Retina (tissue), 1 donor: Measurements from ENCODE around the gene RASA1.

ENCODE experiments used
- DNase-seq: peaks from one replicate; pipeline ENCODE4 v3.0.0-alpha.2; 2016

RASA1 gene

DNA sequence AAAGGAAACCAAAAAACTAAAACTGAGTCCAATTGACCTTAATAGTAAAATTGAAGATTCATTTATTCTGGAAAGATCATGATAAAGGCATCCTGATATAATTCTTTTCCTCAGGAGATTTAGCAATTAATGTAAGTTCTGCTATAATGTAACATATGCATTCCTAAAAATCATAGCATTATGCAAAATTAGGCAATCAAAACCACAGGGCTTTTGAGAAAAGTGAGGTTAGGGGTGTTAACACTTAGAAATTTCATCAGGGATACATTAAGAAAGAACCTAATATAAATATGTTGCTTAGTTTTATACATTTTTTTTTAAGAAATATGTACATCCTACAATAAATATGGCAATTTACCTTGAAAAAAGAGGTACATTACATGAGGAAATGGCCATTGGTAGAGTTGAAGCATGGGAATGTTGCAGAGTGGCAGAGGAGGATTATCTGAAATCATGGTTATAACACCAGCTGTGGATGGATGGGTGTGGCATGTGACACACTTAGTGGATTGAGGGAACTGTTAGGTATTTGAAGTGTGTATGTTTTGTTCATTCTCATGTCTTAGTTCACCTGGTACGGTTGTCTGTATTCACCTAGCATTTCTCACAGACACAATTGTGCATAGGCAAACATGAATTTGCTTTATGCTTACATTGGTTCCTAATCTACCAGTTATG is 94.0 kb downstream of the RASA1 start:
- DNase-seq, result no peak

DNA sequence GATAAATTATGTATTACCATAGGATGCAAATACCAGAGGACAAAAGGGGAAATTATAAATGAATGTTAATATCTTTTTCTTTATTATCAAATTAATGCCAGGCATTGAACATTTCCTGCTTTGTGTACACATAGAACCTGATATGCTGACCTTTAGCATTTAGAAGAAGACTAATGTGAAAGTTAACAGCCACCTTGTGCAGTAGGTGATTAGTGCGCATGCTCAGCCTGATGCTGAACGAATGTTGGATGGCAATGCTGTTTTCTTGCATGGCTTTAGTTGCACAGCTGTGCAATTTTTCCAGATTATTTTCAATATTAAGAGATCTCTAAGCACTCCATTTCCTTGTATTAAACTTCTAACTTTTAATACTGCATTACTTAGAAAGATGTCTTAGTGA is 99.6 kb downstream of the RASA1 start:
- DNase-seq, result no peak

DNA sequence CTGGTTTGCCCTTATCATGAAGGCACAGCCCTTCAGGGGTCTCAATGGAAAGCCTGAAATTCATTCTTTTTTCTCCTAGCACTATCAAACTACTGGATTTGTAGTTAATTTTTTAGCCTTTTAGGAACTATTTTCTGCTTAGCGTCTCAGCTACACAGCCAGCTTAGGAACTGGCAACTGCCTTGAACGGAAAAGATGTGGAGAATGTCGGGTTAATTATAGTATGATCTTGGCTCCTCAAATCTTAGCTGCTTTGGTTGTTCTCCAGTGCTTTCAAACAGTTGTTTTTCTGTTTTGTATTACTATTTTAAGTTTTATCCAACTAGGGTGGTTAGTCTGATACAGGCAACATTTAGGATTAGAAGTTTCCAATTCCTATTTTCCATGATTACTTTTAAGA is 100.9 kb downstream of the RASA1 start:
- no peak for DNase-seq

DNA sequence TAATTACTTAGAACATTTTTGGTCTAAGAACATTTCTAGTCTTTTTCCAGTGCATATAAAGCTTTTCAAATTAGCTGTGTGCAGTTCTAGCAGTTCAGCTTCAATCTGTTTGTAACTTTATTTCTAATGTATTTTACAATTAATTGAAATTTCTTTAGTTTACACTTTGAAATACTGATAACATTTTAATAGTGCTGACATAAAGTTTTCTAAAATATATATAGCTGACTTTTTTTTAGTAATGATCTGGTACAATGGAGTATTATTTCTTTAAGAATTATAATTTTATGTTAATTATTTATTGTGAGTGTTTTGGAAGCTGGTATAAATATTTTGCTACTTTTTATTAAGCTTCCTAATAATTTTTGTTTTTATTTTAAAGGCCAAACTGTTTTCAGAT is 101.7 kb downstream of the RASA1 start:
- DNase-seq, result no peak

DNA sequence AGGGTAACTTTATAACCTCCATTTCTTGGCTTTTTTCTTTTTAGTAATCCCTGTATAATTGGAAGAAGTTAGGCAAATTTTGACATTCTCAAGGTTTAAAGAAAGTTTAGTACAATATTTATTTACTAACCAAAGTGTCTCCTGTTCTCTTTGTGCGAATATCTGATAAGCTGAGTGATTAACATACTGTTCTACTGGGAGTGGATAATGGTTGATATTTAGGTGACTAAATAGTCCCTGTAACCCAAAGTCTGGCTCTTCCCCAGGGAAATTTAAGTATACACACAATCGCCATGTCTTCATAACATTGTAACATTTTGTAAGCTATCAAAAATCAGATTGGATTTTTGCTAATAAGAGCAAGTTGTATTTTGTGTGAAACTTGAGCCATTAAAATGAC is 105.0 kb downstream of the RASA1 start:
- DNase-seq, result no peak

DNA sequence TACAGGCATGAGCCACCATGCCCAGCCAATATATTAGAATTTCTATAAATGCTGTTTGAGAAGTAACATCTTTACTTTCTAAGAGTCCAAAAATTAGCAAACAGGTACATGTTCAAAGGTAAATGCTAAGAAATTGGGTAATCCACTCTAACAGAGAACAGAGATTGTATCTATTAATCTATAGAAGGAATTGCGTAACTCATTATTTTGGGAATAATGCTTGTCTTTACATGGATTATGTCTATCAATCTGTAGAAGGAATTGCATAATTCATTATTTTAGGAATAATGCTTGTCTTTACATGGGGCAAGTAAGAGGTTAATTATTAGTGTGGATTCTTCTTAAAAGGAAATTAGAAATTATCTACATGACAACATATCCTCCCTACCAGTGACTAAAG is 114.5 kb downstream of the RASA1 start:
- no peak for DNase-seq

DNA sequence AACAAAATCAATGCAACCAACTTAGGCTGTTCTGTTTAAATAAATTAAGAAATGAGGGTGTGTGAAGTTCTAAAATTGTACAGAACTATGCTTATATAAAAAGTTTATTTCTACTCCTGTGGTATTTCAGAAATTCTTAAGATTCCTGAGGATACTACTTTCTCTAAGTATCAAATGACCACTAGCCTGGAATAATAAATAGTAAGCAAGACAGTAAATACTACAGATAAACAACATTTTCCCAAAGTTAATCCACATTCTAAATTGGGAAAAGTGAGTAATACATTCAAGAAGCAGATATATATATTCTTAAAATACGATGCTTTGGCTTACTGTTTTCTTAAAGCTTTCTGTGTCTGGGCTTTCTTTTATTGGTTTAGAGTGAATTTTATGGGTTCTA is 115.5 kb downstream of the RASA1 start:
- no peak for DNase-seq

DNA sequence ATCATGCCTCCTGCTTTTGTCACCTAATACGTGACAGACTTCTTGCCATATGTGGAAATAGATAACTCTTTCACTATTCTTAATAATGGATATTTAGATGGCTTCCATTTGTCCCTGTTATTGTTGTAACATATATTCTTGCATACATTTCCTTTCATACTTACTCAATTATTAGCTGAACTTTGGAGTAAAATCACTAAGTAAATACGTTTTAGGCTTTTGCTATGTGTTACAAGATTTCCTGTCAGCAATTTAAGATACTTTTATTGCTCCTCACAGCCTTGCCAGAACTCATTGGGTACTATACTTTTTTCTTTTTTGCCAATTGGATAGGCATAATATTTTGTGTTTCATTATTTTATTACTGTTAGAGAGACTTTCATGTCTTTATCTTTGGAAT is 118.1 kb downstream of the RASA1 start:
- no peak for DNase-seq

DNA sequence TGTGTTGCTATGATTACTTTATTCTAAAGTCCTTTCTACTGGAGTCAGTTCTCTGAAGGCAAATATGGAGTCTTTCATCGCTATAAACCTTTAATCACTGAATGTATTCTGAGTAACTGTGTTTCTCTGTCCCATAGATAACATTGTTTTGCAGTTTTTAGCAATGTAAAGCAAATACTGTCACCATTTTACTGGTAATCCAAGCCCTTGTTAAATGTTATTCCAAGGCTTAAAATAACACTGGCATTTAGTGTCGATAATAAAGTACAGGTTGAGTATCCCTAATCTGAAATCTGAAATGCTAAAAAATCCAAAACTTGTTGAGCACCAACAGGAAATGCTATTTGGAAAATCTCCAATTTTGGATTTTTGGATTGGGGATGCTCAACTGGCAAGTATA is 120.4 kb downstream of the RASA1 start:
- no peak for DNase-seq

DNA sequence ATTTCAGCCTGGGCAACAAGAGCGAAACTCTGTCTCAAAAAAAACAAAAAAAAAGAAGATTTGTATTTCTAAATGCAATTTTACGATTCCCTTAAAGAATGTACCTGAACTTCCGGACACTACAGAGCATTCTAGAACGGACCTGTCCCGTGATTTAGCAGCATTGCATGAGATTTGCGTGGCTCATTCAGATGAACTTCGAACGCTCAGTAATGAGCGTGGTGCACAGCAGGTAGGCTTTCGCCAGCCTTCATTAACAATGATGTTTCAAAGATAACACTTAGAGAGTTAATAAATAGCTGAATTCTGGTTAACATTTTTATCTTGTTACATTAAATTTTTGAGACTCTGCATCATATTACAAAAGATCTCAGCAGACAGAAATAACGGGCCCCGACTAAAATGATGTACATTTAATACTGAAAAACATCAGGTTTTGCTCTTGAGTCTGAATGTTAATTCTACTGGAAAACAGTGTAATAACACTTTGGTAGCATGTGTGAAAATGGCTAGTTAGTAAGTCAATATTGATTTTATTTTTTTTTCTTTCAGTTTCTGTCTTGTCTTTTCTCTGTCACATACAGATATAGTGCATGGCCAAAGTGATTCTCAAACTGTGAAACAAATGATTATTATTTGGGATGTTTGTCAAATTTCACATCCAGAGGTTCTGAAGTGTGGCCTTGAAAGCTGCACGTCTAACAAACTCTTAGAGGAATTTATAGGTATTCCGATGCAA is 121.8 kb downstream of the RASA1 start:
- no peak for DNase-seq

DNA sequence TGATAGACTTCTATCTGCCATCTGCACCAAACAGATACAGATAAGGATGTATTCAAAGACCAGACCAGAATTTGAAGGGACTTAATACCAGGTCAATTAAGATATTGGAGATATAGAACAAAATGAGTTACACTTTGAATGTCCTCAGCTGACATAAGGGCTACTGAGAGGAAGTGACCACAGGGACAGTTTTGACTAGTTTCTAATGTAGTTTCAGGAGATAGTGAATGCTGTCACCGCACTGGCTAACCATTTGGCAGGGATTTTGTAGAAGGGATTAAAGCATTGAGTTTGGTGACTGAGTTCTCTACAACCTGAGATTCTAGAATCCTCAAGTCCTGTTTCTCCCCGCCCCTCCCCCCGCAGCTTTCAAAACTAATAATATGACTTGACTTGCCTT is 122.4 kb downstream of the RASA1 start:
- no peak for DNase-seq

DNA sequence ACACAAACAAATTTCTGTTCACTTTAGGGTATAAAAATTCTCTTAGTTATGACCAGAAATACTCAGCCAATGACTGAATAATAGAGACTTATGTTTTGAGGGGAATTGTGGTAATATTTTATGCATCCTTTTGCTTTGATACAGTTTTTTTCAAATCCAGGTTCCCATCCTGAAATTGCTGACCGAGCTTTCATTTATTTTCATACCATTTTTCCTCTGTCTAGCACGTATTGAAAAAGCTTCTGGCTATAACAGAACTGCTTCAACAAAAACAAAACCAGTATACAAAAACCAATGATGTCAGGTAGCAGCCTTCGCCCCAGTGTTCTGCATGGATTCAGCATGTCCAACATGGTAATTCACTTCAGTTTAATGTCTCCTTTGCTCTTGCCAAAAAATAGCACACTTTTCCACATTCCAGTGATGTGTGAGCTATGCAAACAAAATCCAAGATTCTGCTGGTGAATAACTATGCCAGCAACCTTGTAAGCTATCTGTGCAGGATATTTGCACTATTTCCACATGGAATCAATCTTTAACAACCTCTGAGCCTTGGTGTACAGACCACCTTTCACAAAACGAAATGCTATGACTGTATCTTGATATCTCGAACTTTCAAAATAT is 123.0 kb downstream of the RASA1 start:
- DNase-seq, result no peak

DNA sequence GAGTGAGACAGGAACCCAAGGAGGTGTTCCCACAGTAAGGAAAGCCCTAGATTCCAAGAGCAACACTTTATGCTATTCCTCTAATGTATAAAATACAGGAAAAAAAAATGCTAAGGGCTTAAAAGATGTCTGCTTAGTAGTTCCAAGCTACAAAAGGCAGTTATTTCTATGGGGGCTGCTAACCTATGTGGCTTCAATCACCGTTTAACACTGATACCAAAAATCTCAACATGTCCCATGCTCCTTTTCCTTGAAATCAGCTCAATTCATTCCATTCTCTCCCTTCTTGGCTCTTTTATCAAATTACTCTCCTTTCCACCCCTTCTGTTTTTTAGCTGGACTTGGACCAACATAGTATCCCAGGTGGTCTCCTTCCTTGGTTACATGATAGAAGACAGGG is 124.5 kb downstream of the RASA1 start:
- no peak for DNase-seq

DNA sequence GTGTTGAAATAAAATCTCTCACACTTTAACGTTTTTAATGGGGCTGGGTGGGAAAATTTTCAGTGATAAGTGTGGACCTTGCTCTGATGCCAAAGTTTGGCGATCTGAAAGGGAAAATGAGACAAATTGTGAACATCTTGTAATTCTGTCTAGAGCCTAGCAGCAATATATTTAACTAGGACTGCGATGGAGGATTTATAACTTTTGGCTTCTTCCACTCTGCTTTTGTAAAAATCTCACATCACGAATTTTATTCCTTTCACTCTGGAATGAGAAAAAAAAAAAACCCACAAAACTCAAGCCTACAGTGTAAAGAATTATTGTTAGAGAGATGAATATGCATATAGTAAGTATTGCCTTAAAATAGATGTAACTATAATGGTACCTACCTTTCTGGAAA is 125.1 kb downstream of the RASA1 start:
- no peak for DNase-seq

DNA sequence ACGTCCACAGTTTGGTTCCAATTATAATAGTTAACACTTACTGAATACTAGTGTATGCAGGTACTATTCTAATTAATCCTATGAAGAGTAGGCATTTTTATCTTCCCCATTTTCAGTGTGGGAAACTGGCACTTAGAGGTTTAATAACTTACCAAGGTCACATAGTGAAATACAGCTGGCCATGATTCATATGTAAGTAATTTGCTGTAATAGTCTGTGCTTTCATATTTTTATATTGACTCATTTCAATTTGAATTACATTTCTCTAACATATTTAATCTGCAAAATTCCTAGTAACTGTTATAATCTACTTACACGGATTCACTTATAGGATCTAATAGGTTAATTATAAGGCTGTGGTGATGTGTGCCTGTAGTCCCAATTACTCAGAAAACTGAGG is 125.6 kb downstream of the RASA1 start:
- DNase-seq, result no peak

DNA sequence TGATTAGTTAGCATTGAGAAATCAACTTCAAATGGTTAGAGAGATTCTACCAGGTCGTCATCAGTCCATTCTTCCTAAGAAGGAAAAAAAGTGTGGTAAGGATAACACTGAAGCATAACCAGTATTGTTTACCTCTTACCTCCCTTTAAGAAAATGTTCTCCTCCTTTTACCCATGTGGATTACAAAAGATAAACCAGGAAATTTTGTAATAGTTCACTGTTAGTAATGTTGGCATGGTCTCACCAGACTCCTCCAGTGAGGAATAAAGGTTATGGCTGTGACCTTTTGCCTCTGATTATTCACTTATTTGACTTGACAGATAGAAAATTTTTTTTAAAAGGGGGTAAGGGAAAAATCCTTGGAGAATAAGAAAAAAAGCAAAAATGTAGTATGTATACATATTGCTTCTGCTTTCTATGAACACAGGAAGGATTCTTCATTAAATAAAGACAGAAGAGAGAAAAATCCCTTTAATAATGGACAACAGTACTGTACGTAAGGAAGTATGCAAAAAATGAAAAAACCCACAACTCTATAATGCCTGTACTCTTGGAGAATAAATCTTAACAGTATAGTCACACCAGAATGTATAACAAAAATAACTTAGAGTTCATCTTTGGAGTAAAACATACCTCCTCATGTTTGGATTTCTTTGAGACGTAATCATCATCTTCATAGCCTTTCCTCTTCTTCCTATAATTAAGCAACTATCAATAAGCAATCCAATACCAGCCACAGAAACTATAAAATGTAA is 126.9 kb downstream of the RASA1 start:
- DNase-seq, result no peak

DNA sequence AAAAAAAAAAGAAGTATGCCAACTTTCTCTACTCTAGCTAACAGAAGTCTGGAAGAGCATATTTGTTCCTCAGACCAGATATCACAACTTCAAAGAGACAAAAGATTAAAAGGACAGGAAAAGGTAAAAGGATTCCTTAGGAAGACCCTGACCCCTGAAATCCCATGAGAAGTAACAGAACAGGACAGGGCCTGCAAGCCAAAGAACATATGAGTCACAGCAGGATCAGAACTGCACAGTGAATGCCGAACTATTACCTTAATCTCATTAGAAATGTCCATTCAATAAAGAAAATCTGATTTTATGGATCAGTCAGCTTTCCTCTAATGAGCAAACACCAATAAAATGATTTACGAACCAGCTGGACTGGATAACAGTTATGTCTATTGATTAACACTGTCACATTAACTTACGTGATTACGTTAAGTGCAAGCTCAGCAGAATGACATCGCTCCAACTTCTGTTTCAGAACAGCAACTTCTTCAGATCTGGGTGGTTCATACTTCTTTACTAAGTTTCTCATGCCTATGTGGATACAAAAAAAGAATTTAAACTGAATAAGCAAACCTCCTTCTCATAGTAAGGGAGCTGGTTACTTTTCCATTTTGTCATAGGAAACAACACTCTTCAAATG is 131.4 kb downstream of the RASA1 start:
- no peak for DNase-seq

DNA sequence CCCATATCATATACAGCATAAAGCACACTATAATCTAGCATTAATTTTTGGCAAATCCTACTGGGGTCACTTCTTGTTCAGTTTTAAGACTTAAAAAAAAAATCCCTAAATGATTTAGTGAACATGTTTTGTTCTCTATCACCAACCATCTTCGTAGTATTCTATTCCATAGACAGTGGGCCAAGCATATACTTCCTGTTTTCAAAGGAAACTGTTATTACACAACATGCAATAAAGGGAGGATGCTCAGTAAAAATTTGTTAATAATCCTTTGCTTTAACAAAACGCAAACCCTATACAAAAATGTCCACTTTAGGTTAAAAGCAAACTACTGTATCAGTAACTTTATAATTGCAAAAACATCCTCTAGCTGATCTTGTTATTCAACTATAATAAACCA is 132.0 kb downstream of the RASA1 start:
- no peak for DNase-seq

DNA sequence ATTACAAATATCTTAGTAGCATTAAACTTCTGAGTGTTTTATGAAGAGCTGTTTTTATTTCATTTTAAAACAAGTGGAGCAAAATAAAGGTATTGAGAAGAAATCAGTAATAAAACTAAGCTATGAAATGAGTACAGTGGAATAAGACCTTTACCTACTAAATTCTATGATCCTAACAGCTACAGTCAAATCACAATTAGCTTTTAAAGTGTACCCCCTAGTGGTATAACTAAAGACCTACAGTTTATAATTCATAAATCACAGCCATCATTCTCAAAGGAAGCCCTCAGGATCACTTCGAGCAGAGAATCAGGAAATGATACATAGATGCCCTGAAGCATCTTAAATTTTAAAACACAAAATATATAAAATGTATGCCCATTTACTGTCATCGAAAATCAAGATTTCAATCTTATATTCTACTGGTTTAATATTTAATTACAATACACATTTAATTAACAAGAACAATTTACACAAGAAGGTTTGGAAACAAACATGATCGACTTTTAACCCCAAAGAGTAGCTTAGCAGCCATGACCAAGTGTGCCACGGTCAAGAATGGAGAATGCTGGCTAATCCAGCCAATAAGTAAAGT is 132.7 kb downstream of the RASA1 start:
- DNase-seq, result no peak

DNA sequence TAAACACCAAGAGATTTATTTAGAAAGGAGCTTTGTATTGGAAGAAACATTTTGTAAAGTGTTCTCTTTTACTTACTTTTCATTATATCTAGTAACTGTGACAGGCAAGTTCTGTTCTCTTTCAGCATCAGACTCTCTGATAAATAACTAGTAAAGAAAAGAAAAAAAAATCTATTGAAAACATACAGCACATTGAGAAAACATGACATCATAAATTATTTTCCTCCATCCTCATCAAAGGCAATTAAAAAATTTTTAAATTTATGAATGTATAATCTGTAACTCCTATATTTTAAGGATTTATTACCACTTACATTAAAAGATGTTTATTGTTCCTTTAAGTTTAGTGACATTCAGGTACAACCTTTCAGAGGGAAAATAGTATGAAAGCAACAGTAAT is 133.9 kb downstream of the RASA1 start:
- DNase-seq, result no peak

DNA sequence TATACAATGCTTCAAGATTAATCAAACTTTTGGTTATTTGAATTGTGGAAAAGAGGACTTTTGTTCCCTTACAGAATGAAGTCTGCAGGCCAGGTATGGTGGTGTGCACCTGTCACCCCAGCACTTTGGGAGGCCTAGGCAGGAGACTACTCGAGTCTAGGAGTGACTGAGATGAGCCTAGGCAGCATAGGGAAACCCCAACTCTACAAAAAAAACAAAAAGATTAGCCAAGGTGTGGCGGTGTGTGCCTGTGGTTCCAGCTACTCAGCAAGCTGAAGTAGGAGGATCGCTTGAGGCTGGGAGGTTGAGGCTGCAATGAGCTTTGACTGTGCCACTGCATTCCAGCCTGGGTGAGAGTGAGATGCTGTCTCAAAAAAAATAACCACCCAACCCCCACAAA is 135.7 kb downstream of the RASA1 start:
- no peak for DNase-seq

DNA sequence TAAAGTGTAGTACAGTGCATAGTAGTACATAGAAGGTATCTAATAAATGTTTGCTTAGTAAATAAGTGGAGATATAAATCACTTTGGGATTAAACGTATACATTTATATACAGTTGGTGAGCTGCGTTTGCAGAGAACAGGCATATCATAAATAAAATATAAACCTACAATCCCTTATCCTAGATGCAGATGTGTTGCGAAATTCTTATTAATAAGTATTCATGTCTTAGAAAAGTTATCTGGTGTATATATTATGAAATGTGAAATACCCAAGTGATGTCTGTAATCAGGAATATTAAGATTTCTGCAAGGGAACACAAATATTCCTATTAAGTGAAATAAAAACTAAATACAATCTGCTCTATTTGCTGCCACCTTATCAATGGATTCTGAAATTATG is 136.2 kb downstream of the RASA1 start:
- no peak for DNase-seq

DNA sequence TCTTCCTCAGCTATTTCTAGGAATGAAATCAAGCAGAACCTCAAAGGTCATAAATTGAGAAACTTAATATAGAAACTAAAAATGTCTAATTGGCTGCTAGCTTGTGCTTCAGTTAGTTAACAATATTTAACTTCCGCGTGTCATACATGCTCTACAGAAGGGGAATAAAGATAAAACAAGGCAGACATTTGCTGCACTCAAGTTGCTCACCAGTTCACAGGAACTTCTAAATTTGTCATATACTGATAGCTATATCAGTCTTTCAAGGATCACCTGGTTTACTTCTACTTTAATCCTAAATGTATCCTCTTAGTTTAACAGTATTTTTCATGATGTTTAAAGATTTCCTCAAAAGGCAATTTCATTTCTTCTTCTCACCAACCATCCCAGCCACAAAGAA is 136.7 kb downstream of the RASA1 start:
- DNase-seq, result no peak
